ENCODE data around the gene RAP1GAP2. TPM values are rescaled to one million over a fixed set of nuclear protein-coding genes. Genes with fewer than 3 reads are reported as not detected.

RAP1GAP2 gene
- total RNA-seq, 6 donors from 2014 or later: 6.3 to 19.4 (median 13.6) TPM

GRCh38 chr17:2863204-2863603 lies 67.0 kb downstream of the RAP1GAP2 start:
- ATAC-seq (ENCODE audit: low FRiP score in 2 of 2) (no peak), DNase-seq (no peak)
- no peak overlapping the region for H3K4me3 ChIP-seq
- TF ChIP-seq CTCF (IDR thresholded peaks at IDR 0.05) (no peak), POLR2AphosphoS5 (IDR thresholded peaks at IDR 0.05) (no peak), POLR2A (IDR thresholded peaks at IDR 0.05) (no peak), EP300 (IDR thresholded peaks at IDR 0.05) (no peak)
- no peaks in the 10 kb centered on the region for H3K36me3 ChIP-seq
- H3K9me3 ChIP-seq: no peaks in the 10 kb centered on the region
- WGBS, 2 donors: 70 to 78% methylated on average over 2 to 4 of the region's 4 CpGs
- H3K27me3 ChIP-seq: no peaks in the 10 kb centered on the region
- H3K27ac ChIP-seq: no peak overlapping the region
- no peaks in the 10 kb centered on the region for H3K4me1 ChIP-seq

DNA sequence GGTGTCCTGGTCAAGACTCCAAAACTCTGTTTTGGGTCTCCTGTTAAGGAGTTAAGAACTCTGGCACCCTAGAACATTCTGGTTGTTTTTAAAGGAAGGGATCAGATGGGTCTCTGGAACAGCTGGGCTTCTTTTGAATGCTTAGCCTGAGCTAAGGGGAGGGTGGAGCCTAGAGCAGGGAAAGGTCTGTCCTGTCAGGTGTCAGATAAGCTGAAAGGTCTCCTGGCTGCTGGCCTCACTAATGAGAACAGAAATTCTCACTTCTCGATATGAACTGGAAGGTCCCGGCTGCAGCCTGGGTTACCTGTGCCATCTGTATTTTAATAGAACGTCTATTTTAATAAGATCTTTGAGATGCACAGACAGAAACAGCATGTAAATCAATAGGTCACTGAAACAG lies 69.0 kb downstream of the RAP1GAP2 start:
- Histone ChIP-seq H3K4me3 (no peak overlapping the region), H3K27me3 (no peaks in the 10 kb centered on the region), H3K27ac (no peak overlapping the region), H3K9me3 (no peaks in the 10 kb centered on the region), H3K36me3 (no peaks in the 10 kb centered on the region), H3K4me1 (no peaks in the 10 kb centered on the region)
- ATAC-seq (ENCODE audit: low FRiP score in 2 of 2): no peak
- 79% methylated on average over 3 of the region's 3 CpGs for WGBS, 2 donors
- TF ChIP-seq EP300 (IDR thresholded peaks at IDR 0.05) (no peak), POLR2A (IDR thresholded peaks at IDR 0.05) (no peak), POLR2AphosphoS5 (IDR thresholded peaks at IDR 0.05) (no peak), CTCF (IDR thresholded peaks at IDR 0.05) (no peak)
- DNase-seq: no peak

- H3K4me1 ChIP-seq: no peaks in the 10 kb centered on the region
- 69 to 78% methylated on average over 22 to 23 of the region's 23 CpGs for WGBS, 2 donors
- H3K9me3 ChIP-seq: no peaks in the 10 kb centered on the region
- TF ChIP-seq EP300 (IDR thresholded peaks at IDR 0.05): no peak
- TF ChIP-seq CTCF (IDR thresholded peaks at IDR 0.05): no peak
- TF ChIP-seq POLR2A (IDR thresholded peaks at IDR 0.05): no peak
- no peak for TF ChIP-seq POLR2AphosphoS5 (IDR thresholded peaks at IDR 0.05)
- no peaks in the 10 kb centered on the region for H3K27me3 ChIP-seq
- no peak overlapping the region for H3K4me3 ChIP-seq
- DNase-seq (no peak), ATAC-seq (ENCODE audit: low FRiP score in 2 of 2) (peak in 1 of 2 donors; percentile 17)
- no peaks in the 10 kb centered on the region for H3K36me3 ChIP-seq
- no peak overlapping the region for H3K27ac ChIP-seq
Measured at GRCh38 chr17:2867441-2868424, 71.5 kb downstream of the RAP1GAP2 start.

DNA sequence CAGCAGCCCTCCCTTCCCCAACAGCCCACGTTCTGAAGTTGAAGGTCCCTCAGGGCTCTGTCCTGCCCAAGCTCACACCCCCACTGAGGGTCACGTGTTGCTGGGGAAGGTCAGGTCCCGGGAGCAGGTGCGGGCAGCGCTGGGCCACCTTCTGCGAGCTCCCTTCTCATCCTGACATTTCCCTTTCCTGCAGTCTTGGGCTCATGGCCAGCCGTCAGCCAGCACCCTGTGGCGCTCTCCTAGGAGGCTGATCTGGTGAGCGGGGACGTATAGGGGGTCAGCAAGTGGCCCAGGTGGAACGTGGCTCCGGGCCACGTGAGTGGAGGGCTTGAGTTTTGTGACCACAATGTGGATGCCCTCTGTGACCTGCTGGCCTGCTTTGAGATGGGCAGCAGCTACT lies 73.4 kb downstream of the RAP1GAP2 start:
- Histone ChIP-seq H3K9me3 (no peaks in the 10 kb centered on the region), H3K27me3 (no peaks in the 10 kb centered on the region), H3K4me3 (no peak overlapping the region), H3K4me1 (no peaks in the 10 kb centered on the region), H3K27ac (no peak overlapping the region), H3K36me3 (no peaks in the 10 kb centered on the region)
- ATAC-seq (ENCODE audit: low FRiP score in 2 of 2) (no peak), DNase-seq (no peak)
- 73 to 80% methylated on average over 5 to 13 of the region's 13 CpGs for WGBS, 2 donors
- no peak for TF ChIP-seq EP300 (IDR thresholded peaks at IDR 0.05)
- TF ChIP-seq POLR2AphosphoS5 (IDR thresholded peaks at IDR 0.05): no peak
- TF ChIP-seq CTCF (IDR thresholded peaks at IDR 0.05): no peak
- TF ChIP-seq POLR2A (IDR thresholded peaks at IDR 0.05): no peak
